Left renal cortex interstitium (tissue), 4 donors: ENCODE results near the gene AK9. TPM values are rescaled to one million over a fixed set of nuclear protein-coding genes. Genes with fewer than 3 reads are reported as not detected.
"Not testable (repeated sequence)": the region's sequence is repeated elsewhere in the genome, so short reads cannot be mapped to it uniquely, and the experiment has no call there.

Experiments used
- DNase-seq, 4 donors: peaks; one replicate each; pipeline ENCODE4 v3.0.0-alpha.2; 2013; ENCODE audit warnings: low read depth in 4 of 4, low spot score in 2 of 4, missing footprints in 1 of 4
- polyA plus RNA-seq, 4 donors: library from polyadenylated mRNA; unstranded; fragments of 120-200 nt; gene quantifications; one replicate each; pipeline ENCODE4 v1.2.1, GENCODE V29; 2013; ENCODE audit not compliant: insufficient read length in 4 of 4

Gene AK9
- polyA plus RNA-seq, 4 donors, result 8.8 to 15.8 (median 14.2) TPM

DNA sequence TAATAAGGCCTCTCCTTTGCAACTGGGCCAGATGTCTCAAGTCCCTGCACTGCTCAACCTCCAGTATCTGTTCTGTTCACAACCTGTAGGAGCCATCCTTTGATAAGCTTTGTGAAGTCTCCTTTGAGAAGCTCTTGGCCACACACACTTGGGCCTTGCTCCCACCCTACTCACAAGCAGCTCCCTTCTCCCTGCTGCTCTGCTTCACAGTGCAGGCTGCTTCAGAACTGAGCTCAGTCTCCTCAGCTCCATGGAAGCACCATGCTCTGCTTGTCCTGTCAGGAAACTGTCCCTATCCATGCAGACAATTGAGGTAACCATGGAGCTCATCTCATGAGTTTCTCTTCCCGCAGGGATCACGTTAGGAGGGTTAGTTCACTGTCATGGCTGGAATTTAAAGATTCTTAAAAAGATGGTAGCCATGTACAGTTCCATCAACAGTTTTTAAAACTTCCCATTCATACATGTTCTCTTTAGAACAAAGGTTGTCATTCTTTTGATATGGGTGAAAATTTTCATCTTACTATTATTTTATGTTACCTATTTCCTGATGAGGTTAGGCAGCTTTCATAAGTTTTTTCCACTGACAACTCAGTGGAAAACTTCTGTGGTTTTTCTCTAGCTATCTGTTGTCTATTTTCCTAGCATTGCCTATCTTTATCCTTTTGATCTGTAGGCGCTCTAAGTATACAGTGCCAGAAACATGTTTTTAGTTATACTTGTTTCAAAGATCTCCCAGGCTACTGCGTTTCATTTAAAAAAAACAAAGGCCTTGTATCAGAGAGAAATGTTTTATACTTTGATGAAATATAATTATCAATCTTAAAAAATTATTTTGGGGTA lies 62.6 kb downstream of the AK9 start:
- DNase-seq, result no peak

DNA sequence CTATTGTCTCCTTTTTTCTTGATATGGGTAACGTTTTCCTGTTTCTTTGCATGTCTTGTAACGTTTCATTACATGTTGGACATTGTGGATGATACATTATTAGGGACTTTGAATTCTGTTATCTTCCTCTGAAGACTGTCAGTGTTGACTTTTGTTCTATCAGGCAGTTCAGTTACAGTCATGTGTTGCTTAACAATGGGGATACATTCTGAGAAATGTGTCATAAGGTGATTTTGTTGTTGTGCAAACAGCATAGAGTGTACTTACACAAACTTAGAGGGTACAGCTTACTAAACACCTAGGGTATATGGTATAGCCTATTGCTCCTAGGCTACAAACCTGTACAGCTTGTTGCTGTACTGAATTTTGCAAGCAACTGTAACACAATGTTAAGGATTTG lies 64.7 kb downstream of the AK9 start:
- DNase-seq, result no peak

DNA sequence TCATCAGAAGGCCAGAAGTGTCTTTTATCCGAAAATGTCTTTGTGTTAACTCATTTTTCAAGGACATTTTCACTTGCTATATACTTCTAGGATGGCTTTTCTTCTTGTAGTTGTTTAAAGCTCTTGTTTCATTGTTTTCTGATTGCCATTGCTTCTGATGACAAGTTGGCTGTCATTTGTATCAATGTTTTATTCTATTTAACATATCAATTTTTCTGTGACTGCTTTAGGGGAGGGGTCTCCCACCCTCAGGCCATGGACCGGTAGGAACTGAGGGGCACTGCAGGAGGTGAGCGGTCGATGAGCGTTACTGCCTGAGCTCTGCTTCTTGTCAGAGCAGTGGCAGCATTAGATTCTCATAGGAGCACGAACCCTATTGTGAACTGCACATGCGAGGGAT lies 65.8 kb downstream of the AK9 start:
- DNase-seq, result no peak

DNA sequence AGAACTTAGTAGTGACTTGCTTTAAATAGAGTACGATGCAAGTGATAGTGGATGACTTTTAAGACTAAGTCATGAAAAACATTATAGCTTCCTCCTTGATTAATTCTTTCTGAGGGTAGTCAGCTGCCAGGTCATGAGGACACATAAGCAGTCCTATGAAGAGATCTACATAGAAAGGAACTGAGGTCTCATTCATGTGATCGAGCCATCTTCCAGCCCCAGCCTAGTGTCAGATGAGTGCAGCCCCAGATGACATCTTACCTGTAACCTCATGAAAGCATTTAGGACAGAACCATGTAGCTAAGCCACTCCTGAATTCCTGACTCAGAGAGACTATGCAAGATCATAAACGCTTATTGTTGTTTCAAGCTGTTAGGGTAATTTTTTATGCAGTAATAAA lies 67.7 kb downstream of the AK9 start:
- DNase-seq, result no peak

DNA sequence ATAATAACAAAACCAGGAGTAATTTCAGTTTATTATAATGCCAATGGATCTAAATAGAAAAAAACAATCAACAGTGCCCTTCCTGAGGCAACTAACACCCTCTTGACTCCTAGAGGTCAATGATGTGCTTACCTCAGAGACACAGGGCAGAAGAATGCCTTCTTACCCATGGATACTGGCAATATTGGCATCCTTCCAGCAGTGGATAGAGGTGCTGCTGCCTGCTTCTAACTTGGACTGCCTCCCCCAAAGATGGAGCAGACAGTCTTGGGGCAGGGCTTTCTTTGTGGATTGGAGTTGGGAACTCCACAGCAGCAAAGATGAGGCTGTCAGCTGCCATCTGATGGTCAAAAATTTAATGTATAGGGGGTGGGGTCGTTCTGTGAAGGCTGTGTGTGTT lies 78.7 kb downstream of the AK9 start:
- DNase-seq, result no peak

DNA sequence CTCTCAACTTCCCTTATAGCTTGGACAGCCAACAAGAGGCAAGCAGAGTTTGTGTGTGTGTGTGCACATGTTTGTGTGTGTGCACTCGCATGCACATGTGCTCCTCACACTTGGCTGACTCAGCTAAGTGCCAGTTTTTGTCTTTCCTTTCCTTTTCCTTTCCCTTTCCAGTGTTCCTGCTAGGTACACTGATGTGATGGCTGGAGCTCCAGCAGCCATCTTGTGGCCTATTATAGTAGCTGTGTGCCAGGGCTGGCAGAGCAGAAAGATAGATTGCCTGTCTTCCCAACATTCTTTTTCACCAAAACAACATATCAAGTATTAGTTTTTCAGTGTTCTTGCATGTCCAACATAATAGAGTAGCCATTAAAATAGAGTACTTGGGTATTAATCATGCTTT lies 79.5 kb downstream of the AK9 start:
- DNase-seq, result no peak

DNA sequence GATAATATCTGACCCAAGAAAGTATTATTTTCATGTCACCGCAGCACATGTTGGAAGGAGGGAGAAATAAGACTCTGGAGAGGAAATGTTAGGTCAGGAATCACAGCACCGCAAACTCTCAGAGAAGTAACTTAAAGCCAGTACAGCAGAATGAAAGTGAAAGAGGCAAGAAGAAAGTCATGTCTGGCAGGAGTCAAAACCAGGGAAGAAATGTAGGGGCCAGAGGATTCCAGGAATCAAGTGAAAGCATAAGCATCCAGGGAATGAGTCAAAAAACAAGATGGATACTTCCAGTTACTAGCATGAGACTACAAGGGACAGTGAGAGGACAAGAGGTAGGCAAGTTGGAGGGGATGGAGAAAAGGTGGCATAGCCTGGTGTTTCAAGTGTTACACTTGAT lies 80.4 kb downstream of the AK9 start:
- peak in 1 of 4 donors; percentile 25 for DNase-seq

DNA sequence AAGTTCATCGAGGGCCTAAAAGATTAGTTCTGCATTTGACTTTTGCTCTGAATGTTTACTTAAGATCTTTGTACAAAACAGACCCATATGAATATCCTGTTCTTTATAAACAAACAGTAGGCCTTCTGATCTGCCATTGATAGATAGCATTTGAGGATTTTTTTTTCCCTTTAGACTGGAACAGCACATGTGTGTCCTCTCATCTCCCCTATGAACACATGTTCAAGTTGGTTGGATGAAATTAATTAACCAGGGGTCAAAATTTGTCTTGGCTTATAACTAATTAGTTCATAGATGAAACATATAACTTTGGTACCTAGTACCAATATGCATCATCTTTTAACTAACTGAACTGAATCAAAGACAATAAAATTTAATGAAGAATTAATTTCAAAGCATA lies 81.3 kb downstream of the AK9 start:
- no peak for DNase-seq

DNA sequence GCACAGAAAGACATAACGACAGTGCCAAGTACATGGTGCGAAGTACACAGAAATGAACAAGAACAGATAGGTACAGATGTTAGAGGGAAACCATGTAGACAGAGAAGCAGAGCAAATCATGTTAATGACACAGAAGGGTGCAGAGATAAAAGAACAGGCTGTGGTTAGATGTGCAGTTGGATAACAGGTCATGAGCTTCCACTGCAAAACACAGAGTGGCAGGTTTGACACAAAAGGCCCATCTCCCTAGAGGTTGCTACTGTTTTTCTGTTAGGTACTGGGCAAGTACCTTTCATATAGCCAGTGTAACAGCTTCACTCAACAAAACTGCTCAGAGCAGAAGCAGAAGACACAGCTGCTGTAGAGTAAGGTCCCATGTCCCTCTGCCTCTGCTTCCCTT lies 84.6 kb downstream of the AK9 start:
- DNase-seq, result no peak

DNA sequence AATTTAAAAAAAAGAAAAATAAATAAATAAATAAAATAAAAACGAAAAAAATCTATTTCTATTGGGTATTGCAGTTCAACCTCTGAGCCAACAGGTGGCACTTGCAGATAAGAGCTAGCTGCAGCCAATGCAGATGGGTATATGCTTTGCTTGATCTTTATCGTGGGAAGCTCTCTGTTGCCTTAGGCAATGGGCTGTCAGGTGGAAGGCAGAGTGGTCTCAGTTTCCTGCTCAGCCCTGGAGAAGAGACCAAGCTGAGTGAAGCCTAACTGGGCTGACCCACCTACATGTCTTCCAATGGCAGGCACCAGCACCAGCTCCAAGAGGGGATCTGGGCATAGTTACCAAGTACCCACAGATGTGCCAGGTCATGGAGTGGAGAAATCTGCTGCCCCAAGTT lies 95.0 kb downstream of the AK9 start:
- DNase-seq, result no peak

DNA sequence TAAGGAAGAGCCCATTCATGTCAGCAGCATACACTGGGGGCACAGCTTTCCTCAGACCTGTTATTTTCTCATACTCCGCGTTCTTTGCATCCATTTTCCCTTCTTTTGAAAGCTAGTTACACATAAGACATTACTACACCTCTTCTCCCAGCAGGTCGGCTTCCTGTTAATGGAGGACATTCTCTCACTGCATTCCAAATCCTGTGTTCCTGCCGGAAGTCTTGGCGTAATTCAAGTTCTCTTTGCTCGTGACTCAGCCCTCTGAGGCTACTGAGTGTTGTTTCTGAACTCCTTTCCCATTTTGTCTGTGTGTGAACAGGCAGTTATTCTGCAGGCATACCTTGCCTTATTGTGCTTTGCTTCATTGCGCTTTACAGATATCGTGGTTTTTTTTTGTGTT lies 110.5 kb downstream of the AK9 start:
- no peak for DNase-seq

DNA sequence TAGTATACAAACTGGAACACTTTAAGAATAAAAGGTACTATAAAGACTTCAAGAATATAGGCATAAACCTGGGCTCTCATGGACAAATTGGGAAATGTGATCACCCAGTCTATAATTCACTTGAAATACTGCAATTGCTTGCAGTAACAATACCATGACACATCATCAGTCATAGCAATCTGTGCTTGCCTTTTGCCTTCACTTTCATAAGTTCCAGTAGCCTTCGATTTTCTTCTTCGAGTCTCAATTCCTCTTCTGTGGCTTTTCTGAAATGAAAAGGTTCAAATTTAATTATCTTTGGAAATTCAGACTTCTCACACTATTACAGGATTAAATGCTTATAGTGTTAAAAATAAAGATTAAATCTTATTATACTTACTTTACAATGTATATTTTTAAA lies 111.6 kb downstream of the AK9 start:
- no peak for DNase-seq

DNA sequence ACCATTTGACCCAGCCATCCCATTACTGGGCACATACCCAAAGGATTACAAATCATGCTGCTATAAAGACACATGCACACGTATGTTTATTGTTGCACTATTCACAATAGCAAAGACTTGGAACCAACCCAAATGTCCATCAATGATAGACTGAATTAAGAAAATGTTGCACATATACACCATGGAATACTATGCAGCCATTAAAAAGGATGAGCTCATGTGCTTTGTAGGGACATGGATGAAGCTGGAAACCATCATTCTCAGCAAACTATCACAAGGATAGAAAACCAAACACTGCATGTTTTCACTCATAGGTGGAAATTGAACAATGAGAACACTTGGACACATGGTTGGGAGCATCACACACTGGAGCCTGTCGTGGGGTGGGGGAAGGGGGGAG lies 121.1 kb downstream of the AK9 start:
- DNase-seq, result not testable (repeated sequence)

DNA sequence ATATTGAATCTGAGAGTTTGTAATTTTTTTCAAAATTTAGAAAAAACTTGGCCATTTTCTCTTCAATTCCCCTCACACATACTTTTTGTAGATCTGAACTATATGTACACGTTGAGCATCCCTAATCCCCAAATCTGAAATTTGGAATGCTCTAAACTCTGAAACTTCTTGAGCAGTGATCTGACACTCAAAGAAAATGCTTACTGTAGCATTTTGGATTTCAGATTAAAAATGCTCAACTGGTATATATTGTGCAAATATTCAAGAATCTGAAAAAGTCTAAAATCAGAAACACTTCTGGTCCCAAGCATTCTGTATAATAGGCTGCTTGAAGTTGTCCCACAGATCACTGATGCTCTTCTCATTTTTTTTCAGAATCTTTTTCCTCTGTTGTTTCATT lies 129.2 kb downstream of the AK9 start:
- no peak for DNase-seq

DNA sequence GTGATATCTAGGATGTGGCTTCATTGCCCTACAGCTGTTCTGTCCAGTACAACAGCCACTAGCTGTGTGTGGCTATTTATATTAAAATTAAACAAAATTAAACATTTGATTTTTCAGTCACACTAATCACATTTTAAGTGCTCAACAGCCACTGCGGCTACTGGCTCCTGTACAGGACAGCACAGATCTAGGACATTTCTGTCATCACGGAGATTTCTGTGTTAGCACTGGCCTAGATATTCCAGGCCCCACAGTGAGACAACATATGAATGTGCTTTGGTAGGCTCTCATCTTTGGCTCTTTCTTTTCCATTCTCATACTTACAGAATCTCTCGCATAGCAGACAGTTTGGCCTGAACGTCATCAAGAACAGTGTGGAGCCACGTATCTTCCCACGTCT lies 159.6 kb downstream of the AK9 start:
- no peak for DNase-seq

DNA sequence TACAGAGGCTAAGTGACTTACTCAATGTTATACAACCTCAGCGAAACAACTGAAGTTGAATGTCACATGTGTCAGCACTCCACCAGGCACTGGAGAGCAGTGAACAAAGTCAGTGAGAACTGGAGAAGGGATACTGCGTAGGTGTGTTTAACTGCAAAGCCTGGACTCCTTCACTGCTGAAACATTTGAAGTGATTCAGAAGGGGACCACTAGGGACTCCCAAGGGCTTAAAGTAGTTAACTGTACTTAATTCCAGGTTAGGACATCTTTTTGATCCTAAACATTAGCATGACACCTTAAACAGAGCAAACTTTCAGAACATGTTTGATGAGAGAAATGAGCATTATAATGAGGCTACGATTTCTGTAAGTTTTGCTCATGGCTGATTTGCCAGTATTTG lies 163.0 kb downstream of the AK9 start:
- DNase-seq, result no peak

DNA sequence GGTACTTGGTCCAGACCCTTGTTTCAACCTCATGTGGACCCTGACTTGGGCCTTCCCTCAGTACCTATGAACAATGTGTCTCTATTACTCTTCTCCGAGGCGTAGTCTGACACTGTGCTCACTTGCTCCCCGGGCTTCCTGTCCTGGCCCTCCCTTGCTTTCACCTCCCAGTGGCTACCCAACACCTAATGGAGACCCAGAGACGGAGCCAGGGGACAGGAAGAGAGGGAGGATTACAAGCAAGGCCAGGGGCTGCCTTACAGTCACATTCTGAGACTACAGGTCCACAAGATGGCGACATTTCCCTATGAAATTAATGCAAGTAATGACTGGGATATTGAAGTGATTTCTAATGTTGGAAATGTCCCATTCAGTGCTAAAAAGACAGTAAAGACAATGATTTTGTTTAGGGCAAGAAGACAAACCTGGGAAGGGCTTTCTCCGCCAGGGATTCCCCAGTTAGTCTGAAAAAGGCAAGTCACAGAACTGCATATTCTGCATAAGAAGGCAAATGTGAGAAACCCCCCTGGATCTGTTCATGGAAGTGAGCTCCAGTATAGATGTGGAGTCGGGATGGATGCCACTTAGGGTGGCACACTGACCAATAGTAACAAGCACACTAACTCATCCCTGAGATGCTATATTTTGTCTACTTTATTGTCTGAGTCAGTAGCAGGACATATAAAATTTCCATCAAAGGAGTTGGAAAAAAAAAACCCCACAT lies 163.9 kb downstream of the AK9 start:
- peak; percentile 28 to 65 (median 37) for DNase-seq

DNA sequence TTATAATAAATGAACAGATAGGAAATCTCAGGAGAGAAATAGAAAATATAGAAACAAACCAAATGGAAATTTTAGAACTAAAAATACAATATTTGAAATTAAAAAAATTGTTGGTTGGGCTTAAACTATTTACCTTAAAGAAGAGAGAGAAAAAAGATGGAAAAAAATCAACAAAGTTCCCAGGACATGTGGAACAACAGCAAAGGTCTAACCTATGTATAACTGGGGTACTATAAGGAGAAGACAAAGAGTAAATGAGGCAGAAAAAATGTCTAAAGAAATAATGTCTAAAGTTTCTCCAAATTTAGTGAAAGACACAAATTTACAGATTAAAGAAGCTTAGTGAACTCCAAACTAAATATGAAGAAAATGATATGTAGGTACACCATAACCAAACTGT lies 166.9 kb downstream of the AK9 start:
- DNase-seq, result no peak

DNA sequence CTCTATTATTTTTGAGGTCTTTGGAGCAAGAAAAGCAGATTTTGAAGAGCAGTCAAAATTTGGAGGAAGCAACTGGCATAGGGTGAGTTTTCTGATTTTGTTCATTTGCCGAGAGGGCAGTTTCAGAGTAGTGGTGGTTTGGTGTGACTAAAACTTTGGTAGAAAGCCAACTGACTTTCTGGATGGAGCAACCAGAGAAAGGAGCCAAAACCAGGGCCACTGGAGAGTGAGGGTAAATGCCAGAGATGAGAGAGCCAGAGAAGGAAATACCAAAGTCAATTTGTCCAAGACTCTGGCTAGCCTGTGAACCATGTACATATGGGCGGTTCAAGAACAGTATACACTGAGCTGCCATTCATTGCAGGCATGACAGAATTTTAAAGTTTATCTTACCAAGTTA lies 167.5 kb downstream of the AK9 start:
- DNase-seq, result no peak

DNA sequence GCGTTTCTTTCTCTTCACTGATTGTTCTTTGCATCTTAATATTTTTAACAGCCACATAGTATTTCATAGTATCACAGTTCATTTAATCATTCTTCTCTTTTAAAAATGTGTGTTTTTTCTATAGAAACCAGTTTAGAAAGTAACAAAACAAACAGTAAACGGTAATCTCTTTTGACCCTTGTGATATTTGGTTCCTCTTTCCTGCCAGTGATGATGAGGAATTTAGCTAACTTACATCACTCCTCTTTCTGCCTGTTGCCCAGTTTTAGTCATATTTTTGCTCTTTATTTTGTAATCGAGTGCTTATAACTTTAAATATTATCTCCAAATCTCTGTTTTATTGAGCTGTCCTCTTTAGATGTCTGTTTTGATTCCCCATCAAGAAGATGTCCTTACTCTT lies 169.9 kb downstream of the AK9 start:
- no peak for DNase-seq

DNA sequence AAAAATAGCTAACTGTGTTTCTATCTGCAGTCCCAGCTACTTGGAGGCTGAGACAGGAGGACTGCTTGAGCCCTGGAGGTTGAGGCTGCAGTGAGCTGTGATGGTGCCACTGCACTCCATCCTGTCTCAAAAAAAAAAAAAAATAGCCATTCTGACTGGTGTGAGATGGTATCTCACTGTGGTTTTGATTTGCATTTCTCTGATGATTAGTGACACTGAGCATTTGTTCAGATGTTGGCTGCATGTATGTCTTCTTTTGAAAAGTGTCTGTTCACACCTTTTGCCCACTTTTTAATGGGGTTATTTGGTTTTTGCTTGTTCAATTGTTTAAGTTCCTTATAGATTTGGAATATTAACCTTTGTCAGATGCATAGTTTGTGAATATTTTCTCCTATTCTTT lies 171.4 kb downstream of the AK9 start:
- not testable (repeated sequence) for DNase-seq

DNA sequence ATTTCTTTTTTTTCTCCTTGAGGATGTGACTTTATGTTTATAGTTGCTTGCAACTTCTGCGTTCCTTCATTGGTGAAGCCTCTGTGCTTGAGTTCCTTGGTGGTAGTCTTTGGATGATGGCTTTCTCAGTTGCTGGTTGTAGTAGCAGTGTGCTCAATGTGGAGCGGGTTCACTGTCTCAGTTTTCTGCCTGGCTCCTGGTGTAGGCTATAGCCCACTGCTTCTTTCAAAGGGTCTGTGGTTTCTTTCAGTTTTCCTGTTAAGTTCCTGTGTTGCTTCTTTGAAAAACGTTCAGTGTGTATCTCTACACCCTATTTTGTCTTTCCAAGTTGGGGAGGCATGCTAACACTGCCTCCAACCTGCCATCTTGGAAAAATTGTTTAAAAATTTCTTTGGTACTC lies 174.1 kb downstream of the AK9 start:
- no peak for DNase-seq
